ENCODE measurements around the gene GPR65.

Gene GPR65

DNA sequence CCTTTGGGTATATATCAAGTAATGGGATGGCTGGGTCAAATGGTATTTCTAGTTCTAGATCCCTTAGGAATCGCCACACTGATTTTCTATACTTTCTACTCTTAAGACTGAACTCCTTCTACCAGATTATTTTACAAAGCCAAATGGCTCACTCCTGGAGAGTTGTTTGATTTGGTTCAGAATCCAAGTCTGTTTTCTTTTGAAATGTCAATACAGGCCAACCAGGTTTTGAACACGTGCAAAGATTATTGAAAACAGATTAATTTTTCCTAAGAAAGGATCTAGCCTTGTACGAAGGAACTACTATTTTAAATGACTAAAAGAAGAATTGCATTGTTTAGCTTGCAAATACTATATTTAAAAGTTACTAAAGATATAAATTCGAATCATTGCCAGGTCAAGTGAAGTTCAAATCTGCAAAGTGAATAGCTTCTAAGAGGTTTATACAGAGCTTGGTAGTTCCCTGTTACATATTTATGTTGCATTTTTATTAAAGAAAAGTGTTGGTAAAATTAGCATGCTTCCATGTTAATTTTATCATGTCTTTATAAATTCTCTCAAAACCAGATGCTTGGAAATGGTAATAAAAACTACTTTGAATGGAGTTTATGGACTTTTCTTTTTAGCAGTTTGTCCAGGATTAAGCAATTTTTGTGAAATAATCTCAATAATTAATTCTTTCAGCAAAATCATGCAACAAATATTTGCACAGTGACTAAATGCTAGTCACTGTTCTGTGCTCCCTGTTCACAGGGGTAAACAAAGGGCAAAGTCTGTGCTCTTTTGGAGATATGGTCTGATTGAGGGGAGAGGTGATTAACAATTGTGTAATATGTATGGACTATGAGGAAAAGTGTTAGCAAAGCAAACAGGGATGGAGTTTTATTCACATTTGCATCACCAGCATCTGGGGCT, 38.9 kb downstream of the GPR65 start:
- DNase-seq, result no peak

DNA sequence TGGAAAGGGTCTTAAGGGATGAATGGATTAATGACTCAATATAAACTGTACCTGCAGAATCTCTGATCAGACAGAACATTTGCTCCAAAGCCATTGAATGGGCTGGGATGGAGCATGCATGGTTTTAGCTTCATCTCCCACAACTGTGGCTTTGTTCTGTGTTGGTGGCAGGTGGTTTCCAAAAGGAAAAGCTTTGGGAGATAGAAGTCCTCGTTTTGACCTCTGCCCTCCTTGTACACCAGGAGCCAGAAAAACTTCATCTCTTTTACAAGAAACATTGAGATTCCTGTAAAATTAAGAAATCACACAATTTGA, 39.5 kb downstream of the GPR65 start:
- DNase-seq, result no peak

DNA sequence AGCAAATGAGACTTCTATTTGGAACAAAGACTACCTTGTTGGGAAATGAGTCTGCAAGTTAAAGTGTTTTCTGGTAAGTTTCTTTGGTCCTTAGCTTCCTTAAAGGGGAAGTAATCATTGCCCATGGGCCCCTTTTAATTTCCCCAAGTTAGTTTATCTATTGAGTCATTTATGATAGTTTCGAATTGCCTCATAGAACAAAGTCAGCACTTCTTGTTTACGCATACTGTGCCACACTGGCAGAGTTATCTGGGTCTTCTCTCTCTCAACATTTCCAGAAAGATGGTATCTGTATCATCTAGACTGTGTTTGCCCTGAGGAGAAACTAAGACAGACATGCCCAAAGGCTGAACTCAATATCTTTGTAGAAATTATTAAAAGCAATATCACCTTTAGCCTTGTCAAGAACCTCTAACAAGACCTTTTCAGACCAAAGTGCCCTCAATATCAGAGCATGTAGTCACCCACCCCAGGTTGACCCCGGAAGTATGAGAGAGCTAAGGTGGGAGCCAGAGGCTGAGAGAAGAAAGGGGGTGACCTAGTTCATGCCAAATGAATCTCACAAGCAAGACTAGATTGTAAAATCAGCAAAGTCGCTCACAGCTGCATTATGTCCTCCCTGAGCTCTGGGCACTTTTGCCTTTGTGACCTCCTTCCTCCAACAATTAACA, 40.0 kb downstream of the GPR65 start:
- DNase-seq, result no peak

GRCh38 chr14:88045705-88046104, 40.8 kb downstream of the GPR65 start:
- DNase-seq, result no peak

DNA sequence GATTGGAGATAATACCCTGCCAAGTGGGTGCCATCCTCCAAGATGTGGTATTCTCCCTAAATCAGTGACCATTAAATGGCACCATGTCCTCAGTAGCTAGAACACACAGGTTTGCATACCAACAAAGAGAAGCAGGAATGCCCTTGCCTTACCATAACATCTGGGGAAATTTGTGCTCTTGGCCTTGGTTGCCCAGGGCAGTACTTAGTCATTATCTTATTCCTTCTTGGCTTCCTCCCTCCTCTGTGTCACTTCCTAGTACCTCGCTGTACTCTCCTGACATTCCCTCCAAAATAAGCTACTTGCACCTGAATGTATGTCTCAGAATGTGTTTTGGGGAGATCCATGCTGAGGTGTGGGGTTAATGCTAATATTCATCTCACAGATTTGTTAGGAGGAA, 43.4 kb downstream of the GPR65 start:
- DNase-seq, result no peak

DNA sequence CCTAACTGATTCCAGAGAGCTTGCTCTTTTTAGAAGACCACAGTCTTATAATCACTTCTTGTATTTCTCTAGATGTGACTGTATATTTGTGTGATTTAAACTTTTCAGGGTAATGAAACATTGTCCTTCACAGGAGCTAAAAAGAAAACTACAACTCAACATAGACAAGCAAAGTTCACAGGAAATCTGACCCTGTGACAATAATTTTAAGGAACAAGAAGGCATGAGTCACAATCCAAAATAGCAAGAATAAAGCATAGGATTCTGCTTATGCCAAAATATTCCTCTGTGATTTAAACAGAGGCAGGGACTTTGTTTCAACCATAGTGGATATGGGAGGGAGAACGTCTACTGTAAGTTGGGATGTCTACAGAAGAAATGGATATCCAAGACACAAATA, 44.3 kb downstream of the GPR65 start:
- DNase-seq, result no peak

DNA sequence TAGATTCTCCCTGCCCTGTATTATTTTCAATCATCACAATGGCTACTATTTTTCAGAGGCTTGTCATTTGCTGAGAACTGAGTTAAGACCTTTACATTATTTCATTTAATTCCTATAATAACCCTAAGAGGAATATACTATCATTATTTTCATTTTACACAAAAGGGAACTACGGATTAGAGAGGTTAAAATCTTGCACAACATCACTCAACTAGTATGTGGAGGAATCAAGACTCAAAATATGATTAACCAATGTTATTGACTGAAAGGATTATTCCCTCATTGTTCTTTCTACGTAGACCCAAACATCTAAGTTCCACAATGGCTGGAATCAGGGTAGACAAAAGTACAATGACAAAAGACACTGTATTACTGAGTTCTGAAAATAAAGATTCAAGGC, 45.0 kb downstream of the GPR65 start:
- no peak for DNase-seq

GRCh38 chr14:88060576-88060975, 55.6 kb downstream of the GPR65 start:
- DNase-seq, result no peak

GRCh38 chr14:88063811-88064210, 58.9 kb downstream of the GPR65 start:
- DNase-seq, result no peak
